GM18870 (cell line): ENCODE data around the gene RSRC1.
"Not testable (repeated sequence)": the region's sequence is repeated elsewhere in the genome, so short reads cannot be mapped to it uniquely, and the experiment has no call there.

Experiments
- ATAC-seq: cut with Tn5 transposase; IDR thresholded peaks from one replicate; pipeline ENCODE4 v1.9.1; 2021; ENCODE audit warnings: moderate library complexity; ENCODE audit not compliant: unreplicated experiment

Gene RSRC1

DNA sequence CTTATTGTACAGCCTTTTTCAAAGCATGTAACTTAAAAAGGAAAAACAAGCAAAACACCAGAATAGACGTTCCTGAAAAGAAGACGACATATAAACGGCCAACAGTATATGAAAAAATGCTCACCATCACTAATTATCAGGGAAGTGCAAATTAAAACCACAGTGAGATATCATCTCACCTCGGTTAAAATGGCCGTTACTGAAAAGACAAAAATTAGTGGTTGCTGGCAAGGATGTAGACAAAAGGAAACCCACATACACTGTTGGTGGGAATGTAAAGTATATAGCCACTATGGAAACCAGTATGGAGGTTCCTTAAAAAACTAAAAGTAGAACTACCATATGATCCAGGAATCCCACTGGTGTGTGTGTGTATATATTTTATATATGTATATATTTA is 396.6 kb downstream of the RSRC1 start:
- ATAC-seq, result no peak

- ATAC-seq, result no peak
These were observed 398.6 kb downstream of the RSRC1 start for GRCh38 chr3:158508481-158508880.

GRCh38 chr3:158509891-158510290 is 400.0 kb downstream of the RSRC1 start:
- no peak for ATAC-seq

DNA sequence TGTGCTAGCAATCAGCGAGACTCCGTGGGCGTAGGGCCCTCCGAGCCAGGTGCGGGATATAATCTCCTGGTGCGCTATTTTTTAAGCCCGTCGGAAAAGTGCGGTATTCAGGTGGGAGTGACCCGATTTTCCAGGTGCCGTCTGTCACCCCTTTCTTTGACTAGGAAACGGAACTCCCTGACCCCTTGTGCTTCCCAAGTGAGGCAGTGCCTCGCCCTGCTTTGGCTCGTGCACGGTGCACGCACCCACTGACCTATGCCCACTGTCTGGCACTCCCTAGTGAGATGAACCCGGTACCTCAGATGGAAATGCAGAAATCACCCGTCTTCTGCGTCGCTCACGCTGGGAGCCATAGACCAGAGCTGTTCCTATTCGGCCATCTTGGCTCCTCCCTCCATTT is 406.8 kb downstream of the RSRC1 start:
- not testable (repeated sequence) for ATAC-seq

GRCh38 chr3:158519776-158520175 is 409.9 kb downstream of the RSRC1 start:
- no peak for ATAC-seq

DNA sequence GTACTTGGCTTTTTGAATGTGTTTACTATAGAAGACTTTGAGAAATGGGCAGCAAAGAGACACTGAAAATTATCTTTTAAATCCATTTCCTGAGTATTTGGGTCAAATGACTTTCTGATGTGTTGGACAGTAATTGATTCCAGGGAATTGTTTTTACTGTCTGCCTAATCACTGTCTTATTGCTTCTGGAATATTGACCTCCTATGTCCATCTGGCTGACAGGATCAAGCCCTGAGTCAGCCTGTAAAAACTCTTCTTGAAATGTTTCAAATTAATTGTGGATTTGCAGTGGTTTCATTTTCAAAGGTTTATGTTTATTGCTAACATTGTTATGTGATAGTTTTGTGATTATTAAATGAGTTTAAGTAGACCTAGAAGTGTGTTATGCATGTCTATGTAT is 410.5 kb downstream of the RSRC1 start:
- no peak for ATAC-seq

- no peak for ATAC-seq
These were observed 412.6 kb downstream of the RSRC1 start for GRCh38 chr3:158522221-158523136.

DNA sequence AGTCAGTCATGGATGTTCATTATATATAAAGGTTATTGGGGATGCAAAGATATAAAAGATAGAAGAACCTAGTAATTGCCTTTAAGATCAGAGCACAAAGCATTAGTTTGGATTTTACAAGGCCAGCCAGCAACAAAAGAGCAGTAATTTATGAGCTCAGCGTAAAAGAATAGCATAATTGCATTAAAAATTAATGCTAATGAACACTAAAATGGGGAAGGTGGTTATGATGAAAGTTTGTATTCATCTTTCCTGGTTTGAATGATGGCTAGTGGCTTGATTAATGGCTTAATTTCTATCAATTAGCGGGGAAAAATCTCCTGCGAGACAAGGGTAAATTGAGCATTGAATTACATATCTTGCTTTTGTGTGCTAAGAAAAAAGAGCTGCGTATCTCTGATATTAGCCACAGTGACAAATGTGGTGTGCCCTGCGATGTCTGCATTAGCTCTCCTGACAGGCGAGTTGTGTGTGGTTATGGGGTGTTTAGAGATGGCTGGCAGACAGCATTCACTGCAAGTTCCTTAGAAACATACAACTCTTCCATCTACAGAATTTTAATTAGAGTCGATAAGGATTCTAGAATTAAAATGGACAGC is 418.3 kb downstream of the RSRC1 start:
- ATAC-seq, result no peak

DNA sequence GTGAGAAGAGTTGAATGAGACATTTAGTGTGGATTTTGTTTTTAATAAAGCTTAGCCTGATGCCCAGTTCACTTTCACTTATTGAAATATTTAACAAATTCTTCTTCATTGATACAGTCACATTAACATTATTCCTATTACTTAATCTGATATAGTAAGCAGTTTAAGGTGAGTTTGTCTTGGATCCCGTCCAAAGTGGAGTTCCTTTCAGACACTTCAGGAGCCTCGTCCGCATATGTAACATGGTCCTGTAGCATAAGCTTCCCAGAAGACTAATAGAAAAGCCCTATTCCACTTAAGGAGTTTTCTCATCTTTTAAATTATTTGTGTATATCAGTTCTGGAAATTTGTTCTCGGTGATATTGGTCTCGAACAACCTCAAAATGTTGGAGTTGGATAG is 421.4 kb downstream of the RSRC1 start:
- no peak for ATAC-seq

- no peak for ATAC-seq
These were observed 422.3 kb downstream of the RSRC1 start for GRCh38 chr3:158532099-158532734.

- ATAC-seq, result no peak
These were observed 426.0 kb downstream of the RSRC1 start for GRCh38 chr3:158535918-158536317.

DNA sequence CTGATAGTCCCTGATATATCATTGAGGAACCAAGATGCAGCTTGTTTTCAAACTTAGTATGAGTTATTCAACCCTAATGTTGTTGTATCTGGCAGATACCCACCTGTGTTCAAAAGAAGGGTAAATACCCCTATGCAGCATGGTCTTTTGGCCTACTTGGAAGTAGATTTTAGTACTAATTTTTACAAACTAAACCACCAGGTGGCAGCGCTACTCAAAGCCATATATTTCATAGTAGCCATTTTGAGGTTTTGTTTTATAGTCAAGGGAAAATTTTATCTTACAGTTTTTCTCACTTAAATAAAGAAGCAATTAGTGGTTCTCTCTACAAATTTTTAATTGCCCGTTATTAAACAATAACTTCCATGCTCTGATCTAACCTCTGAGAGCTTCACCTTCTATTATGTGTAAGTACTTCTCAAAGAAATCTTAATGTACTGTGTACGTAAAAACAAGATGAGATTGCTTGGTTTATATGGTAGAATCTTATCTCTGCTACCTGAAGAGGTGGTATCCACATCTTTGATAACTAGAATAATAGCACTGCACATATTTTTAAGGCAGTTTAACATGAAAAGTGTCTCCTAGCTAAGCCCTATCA is 429.6 kb downstream of the RSRC1 start:
- ATAC-seq, result peak; percentile 84

DNA sequence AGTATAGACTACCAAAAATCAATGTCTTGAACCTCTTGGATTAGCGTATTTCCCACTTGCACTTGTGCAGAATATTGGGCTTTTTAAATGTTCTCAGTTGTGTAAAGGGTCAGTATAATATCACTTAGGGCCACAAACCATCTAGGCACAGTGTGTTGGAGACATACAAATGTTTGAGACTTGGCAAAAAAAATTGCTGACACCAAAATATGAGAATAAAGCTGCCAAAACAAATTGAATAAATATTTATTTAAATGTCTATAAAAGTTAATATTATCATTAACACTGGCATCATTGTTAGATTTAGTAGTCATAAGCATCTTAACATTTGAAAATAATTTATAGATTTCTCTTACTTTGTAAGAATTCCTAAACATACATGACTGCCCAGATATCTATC is 430.2 kb downstream of the RSRC1 start:
- ATAC-seq, result no peak

- ATAC-seq, result no peak
These were observed 438.8 kb downstream of the RSRC1 start for GRCh38 chr3:158548691-158549090.

DNA sequence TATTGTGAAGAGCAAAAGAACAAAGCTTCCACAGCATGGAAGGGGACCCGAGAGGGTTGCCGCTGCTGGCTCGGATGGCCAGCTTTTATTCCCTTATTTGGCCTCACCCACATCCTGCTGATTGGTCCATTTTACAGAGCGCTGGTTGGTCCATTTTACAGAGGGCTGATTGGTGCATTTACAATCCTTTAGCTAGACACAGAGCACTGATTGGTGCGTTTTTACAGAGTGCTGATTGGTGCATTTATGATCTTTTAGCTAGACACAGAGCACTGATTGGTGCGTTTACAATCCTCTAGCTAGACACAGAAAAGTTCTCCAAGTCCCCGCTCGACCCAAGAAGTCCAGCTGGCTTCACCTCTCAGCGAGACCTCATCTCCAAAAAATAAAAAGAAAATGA is 440.0 kb downstream of the RSRC1 start:
- not testable (repeated sequence) for ATAC-seq

- ATAC-seq, result no peak
These were observed 442.2 kb downstream of the RSRC1 start for GRCh38 chr3:158552124-158552523.

GRCh38 chr3:158559504-158559903 is 449.6 kb downstream of the RSRC1 start:
- ATAC-seq, result no peak

GRCh38 chr3:158560979-158561378 is 451.1 kb downstream of the RSRC1 start:
- no peak for ATAC-seq

GRCh38 chr3:158562674-158563073 is 452.8 kb downstream of the RSRC1 start:
- ATAC-seq, result no peak

GRCh38 chr3:158563076-158563475 is 453.2 kb downstream of the RSRC1 start:
- no peak for ATAC-seq

- ATAC-seq, result no peak
These were observed 455.2 kb downstream of the RSRC1 start for GRCh38 chr3:158565076-158565475.

- ATAC-seq, result no peak
These were observed 458.9 kb downstream of the RSRC1 start for GRCh38 chr3:158568784-158569183.
